ENCODE measurements around the gene PCSK4. TPM values are rescaled to one million over a fixed set of nuclear protein-coding genes. Genes with fewer than 3 reads are reported as not detected.

PCSK4 gene
- total RNA-seq, 1 donor from 2014 or later: 7.4 TPM

DNA sequence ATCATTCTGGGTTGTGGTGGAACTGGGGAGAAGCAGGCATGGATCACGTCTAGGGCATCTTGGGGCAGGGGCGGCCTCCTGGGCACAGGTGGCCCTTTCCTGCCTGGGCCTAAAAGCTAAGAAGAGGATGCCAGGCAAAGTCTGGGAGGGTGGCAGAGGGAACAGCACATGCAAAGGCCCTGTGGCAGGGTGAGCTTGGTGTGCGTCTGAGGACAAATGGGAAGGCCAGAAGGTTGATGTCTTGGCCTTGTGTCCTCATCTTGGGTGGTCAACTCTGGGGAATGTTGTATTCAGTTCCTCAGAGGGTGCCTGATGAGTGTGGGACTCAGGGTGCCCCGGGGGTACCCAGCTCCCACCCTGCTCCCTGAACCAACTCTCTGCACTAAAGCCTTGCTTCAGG, 28.3 kb upstream of the PCSK4 start:
- TF ChIP-seq, protein P1, sequence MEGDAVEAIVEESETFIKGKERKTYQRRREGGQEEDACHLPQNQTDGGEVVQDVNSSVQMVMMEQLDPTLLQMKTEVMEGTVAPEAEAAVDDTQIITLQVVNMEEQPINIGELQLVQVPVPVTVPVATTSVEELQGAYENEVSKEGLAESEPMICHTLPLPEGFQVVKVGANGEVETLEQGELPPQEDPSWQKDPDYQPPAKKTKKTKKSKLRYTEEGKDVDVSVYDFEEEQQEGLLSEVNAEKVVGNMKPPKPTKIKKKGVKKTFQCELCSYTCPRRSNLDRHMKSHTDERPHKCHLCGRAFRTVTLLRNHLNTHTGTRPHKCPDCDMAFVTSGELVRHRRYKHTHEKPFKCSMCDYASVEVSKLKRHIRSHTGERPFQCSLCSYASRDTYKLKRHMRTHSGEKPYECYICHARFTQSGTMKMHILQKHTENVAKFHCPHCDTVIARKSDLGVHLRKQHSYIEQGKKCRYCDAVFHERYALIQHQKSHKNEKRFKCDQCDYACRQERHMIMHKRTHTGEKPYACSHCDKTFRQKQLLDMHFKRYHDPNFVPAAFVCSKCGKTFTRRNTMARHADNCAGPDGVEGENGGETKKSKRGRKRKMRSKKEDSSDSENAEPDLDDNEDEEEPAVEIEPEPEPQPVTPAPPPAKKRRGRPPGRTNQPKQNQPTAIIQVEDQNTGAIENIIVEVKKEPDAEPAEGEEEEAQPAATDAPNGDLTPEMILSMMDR (IDR thresholded peaks at IDR 0.05): no peak
- Histone ChIP-seq H3K4me1 (peaks cover 4% of the 10 kb centered on the region), H3K4me3 (no peak overlapping the region), H3K36me3 (no peaks in the 10 kb centered on the region), H3K27me3 (ENCODE audit: low read depth) (peaks cover 43% of the 10 kb centered on the region), H3K9me3 (no peaks in the 10 kb centered on the region), H3K27ac (no peak overlapping the region)
- ATAC-seq (no peak), DNase-seq (no peak)
- intact Hi-C loops (cut with DNase I): no loop called here

- Histone ChIP-seq H3K9me3 (no peaks in the 10 kb centered on the region), H3K27ac (no peak overlapping the region), H3K4me1 (peaks cover 7% of the 10 kb centered on the region), H3K36me3 (no peaks in the 10 kb centered on the region), H3K4me3 (no peak overlapping the region), H3K27me3 (ENCODE audit: low read depth) (peaks cover 49% of the 10 kb centered on the region)
- TF ChIP-seq, protein P1 (IDR thresholded peaks at IDR 0.05): no peak
- no peak for ATAC-seq
- DNase-seq: no peak
- intact Hi-C loops (cut with DNase I): no loop called here
Observed at GRCh38 chr19:1516395-1516753, 26.2 kb upstream of the PCSK4 start.

GRCh38 chr19:1514986-1515721, 25.0 kb upstream of the PCSK4 start:
- intact Hi-C loops (cut with DNase I): no loop called here
- DNase-seq: no peak
- no peak for ATAC-seq
- Histone ChIP-seq H3K27me3 (ENCODE audit: low read depth) (peaks cover 58% of the 10 kb centered on the region), H3K9me3 (no peaks in the 10 kb centered on the region), H3K4me3 (no peak overlapping the region), H3K4me1 (peaks cover 7% of the 10 kb centered on the region), H3K36me3 (no peaks in the 10 kb centered on the region), H3K27ac (no peak overlapping the region)
- TF ChIP-seq, protein P1 (IDR thresholded peaks at IDR 0.05): no peak

- ATAC-seq (no peak), DNase-seq (no peak)
- Histone ChIP-seq H3K36me3 (no peaks in the 10 kb centered on the region), H3K27ac (no peak overlapping the region), H3K9me3 (no peaks in the 10 kb centered on the region), H3K4me3 (no peak overlapping the region), H3K4me1 (peaks cover 7% of the 10 kb centered on the region), H3K27me3 (ENCODE audit: low read depth) (peaks cover 58% of the 10 kb centered on the region)
- intact Hi-C loops (cut with DNase I): no loop called here
- TF ChIP-seq, protein P1 (IDR thresholded peaks at IDR 0.05): no peak
Observed at GRCh38 chr19:1514295-1514661, 24.1 kb upstream of the PCSK4 start.

DNA sequence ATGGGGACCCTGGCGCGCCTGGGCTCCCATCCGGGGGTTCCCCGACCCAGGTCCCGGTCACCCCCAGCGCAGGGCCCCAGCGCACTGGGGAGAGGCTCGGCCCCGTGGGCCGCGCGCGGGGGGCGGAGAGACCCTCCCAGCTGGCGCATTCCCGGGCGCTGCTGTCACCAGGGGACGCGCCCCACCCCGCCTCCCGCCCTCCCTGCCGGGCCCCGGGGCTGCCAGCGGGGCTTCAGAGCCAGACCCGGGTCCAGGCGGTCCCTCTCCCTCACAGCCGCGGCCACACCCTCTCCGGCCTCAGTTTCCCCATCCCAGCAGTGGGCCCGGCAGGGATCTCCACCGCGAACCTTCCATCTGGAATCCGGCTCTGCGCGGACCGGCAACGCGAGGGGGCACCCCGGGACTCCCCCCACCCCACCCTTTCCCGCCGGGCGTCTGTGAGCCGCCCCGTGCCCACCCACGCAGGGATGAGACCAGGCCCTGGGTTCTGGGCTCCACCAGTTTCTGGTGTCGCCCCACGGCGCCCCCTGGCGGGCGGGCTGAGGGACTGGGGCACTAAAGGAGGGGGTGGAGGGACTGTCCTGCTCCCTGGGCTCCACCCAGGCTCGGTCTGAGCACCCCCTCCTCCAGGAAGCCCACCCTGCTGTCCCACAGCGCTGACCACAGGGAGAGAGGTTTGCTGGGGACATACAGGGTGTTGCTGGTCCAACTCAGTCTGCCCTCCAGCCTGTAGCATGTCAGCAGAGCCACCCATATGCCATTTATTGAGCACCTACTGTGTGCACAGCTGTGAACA, 23.5 kb upstream of the PCSK4 start:
- peak overlapping the region; percentile 52 for H3K4me3 ChIP-seq
- DNase-seq: peak; percentile 66
- TF ChIP-seq, protein P1 (IDR thresholded peaks at IDR 0.05): peak; percentile 61
- peaks cover 7% of the 10 kb centered on the region for H3K4me1 ChIP-seq
- no peak overlapping the region for H3K27ac ChIP-seq
- H3K9me3 ChIP-seq: no peaks in the 10 kb centered on the region
- H3K36me3 ChIP-seq: no peaks in the 10 kb centered on the region
- H3K27me3 ChIP-seq (ENCODE audit: low read depth): peaks cover 57% of the 10 kb centered on the region
- ATAC-seq: peak; percentile 76 to 78
- intact Hi-C loops (cut with DNase I): no loop called here

All from lower lobe of right lung (tissue), 2 donors.